GM23338 (cell line): Measurements from ENCODE around the gene DRAM1.

ENCODE experiments used
- CREB1 ChIP-seq: fragments of 250-450 bp; sonication (Bioruptor Pico); IDR thresholded peaks from 2 replicates; pipeline ENCODE4 v1.5.0; 2020; ENCODE audit warnings: low read depth, mild to moderate bottlenecking, moderate library complexity
- EZH2 ChIP-seq: fragments of 200-600 bp; sonication (generic); IDR thresholded peaks from one replicate; pipeline ENCODE4 v1.8.0; 2017; ENCODE audit warnings: antibody characterized with exemption, mild to moderate bottlenecking, low read depth; ENCODE audit not compliant: unreplicated experiment
- TF ChIP-seq, protein P1 (sequence below), 2 experiments: fragments of 200-600 bp in 1 of 2; sonication (generic) in 1 of 2; conservative IDR thresholded peaks; 2 replicates each; pipeline versions ENCODE4 v1.5.1 to v1.6.1; 2016 to 2017; ENCODE audit warnings: antibody characterized with exemption in 2 of 2, low read depth in 2 of 2, mild to moderate bottlenecking in 2 of 2, moderate library complexity in 1 of 2

DNA sequence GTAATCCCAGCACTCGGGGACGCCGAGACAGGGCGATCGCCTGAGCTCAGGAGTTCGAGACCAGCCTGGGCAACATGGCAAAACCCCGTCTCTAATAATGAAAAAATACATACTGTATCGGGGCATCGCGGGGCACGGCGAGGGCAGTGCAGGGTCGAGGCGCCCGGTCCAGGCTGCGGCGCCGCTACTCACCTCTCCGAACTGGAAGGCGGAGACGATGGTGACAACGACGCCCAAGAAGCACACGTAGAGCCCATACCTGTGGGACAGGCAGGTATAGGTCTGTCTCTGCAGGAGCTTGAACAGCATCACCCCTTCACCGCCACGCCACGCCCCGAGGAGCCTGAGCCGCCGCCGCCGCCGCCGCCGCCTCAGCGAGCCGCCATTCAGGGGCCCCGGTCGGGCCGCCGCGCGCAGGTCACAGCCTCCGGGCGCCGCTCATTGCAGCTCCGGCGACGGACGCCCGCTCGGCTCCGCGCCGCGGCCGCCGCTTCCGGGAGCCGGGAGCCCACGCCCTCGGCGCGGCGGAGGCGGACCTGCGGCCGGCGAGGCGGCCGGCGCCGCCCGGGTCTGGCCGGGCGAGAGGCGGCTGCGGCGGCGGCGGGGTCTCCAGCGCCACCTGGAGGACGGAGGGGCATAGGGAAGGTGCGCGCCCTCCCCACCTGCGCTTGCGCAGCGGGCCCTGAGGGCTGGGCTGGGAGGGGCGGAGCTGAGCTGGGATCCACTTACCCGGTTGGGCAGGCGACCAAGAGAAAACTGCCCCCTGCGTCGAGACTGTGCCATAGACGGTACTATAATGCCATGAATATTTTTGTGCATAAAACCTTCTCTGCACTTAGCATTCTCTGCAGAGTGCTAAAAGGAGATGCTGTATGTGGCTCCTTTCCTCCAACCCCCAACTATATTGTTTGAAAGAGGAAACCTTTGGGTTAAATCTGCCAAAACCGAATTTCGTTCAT is 46.7 kb upstream of the DRAM1 start, which contains the start of gene GNPTAB:
- TF ChIP-seq, protein P1, sequence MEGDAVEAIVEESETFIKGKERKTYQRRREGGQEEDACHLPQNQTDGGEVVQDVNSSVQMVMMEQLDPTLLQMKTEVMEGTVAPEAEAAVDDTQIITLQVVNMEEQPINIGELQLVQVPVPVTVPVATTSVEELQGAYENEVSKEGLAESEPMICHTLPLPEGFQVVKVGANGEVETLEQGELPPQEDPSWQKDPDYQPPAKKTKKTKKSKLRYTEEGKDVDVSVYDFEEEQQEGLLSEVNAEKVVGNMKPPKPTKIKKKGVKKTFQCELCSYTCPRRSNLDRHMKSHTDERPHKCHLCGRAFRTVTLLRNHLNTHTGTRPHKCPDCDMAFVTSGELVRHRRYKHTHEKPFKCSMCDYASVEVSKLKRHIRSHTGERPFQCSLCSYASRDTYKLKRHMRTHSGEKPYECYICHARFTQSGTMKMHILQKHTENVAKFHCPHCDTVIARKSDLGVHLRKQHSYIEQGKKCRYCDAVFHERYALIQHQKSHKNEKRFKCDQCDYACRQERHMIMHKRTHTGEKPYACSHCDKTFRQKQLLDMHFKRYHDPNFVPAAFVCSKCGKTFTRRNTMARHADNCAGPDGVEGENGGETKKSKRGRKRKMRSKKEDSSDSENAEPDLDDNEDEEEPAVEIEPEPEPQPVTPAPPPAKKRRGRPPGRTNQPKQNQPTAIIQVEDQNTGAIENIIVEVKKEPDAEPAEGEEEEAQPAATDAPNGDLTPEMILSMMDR (conservative IDR thresholded peaks at IDR 0.05; ENCODE audit: low read depth in 2 of 2), result peak; percentile 48 to 83
- no peak for TF ChIP-seq CREB1 (CRISPR knock-in tag)
- TF ChIP-seq EZH2, result no peak
